Activated T-helper 1 cell treated with anti-CD3 and anti-CD28 coated beads, Interleukin-12 subunit alpha, Interleukin-12 subunit beta, Interleukin-2, Interleukin-4 antibody, amounts not matched to agents 30 ng/mL and 10 ng/mL and 1 ng/mL, durations not matched to agents 14 hours and 24 hours and 36 hours (primary cell): ENCODE results near the gene SHF. TPM values are rescaled to one million over a fixed set of nuclear protein-coding genes. Genes with fewer than 3 reads are reported as not detected.
A peak's percentile ranks its signal among the peaks of the same experiment; 100 is the strongest.

ENCODE experiments used
- DNase-seq: peaks from one replicate; pipeline ENCODE4 v3.0.0; 2021; ENCODE audit warnings: low spot score
- H3K27ac Mint-ChIP-seq: one replicate; pipeline ENCODE4 v1.8.0; 2021; ENCODE audit warnings: mild to moderate bottlenecking, mixed read lengths
- H3K27me3 Mint-ChIP-seq: one replicate; pipeline ENCODE4 v1.8.0; 2022; ENCODE audit warnings: mild to moderate bottlenecking, moderate library complexity, mixed read lengths; ENCODE audit not compliant: insufficient read depth
- H3K36me3 Mint-ChIP-seq: one replicate; pipeline ENCODE4 v1.8.0; 2021; ENCODE audit warnings: low read depth, mixed read lengths
- H3K4me1 Mint-ChIP-seq: one replicate; pipeline ENCODE4 v1.8.0; 2021; ENCODE audit warnings: low read depth, mixed read lengths
- H3K4me3 Mint-ChIP-seq: one replicate; pipeline ENCODE4 v1.8.0; 2021; ENCODE audit warnings: mild to moderate bottlenecking, moderate library complexity, mixed read lengths
- H3K9me3 Mint-ChIP-seq: one replicate; pipeline ENCODE4 v1.8.0; 2021; ENCODE audit warnings: mixed read lengths
- intact Hi-C: fragments of 100-400 bp; cut with micrococcal nuclease; formaldehyde crosslinking; loops from one replicate; pipeline ENCODE4 v1.15.1; 2024
- total RNA-seq: library from RNA; stranded (reverse); gene quantifications from 2 replicates; pipeline ENCODE4 v1.2.3, GENCODE V29; 2022

The SHF gene
- total RNA-seq, 1 donor from 2014 or later = 16.3 TPM

- Mint-ChIP-seq H3K9me3 (no peaks in the 10 kb centered on the region), H3K27me3 (peaks cover 64% of the 10 kb centered on the region), H3K4me1 (peaks cover 19% of the 10 kb centered on the region), H3K36me3 (no peaks in the 10 kb centered on the region), H3K4me3 (no peak overlapping the region), H3K27ac (no peak overlapping the region)
- intact Hi-C loops = no loop called here
- DNase-seq = no peak
These were observed 67.4 kb downstream of the SHF start for GRCh38 chr15:45120081-45120972.

DNA sequence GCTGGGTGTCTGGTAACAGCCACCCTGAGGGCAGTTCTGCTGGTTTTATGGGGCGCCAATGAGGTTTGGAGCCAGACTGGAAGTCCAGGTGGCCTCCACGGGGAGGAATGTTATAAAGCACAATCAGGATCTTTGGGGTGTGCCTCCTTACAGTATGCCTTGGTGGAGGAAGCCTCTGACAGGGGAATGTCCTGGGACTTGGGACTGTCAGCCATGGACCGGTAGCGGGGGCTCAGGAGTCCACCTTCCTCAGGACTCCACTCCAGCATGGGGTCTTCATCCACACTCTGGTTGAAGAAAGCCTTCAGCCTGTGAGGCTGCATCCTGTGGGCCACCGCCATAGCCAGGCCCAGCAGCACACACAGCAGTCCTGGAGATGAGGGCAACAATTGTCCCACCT, 68.8 kb downstream of the SHF start:
- peaks cover 22% of the 10 kb centered on the region for H3K4me1 Mint-ChIP-seq
- no peak for DNase-seq
- intact Hi-C loops = loop anchor here (2.0 to 5.0 kb wide), 2 partner anchors 258 to 338 kb away; partner anchors contain the start of gene GATM
- H3K36me3 Mint-ChIP-seq = peaks cover 1% of the 10 kb centered on the region
- no peak overlapping the region for H3K27ac Mint-ChIP-seq
- H3K27me3 Mint-ChIP-seq = peaks cover 67% of the 10 kb centered on the region
- H3K4me3 Mint-ChIP-seq = no peak overlapping the region
- H3K9me3 Mint-ChIP-seq = no peaks in the 10 kb centered on the region

DNA sequence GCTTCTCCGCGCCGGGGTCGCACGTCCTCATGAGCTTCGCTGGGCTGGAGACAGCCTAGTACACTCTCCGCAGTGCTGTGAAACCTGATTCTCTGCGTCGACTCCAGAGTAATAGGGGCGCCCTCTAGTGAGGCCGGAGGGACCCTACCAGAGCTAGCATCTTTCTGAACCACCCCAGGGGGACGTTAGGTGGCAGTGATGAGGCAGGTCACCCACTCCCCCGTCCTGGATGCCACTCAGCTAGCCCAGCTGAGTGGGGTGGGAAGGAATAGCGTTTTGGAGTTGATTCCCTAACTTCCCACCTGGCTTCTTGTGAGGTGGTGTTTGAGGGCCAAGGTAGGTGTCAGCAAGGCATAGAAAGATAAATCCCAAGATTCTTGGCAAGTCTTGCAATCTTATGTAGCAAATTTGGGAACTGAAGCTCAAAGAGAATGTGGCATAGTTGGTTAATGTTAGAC, 69.6 kb downstream of the SHF start:
- intact Hi-C loops = loop anchor here (2.0 to 5.0 kb wide), 2 partner anchors 259 to 339 kb away; partner anchors contain the start of gene GATM
- peaks cover 3% of the 10 kb centered on the region for H3K36me3 Mint-ChIP-seq
- peaks cover 67% of the 10 kb centered on the region for H3K27me3 Mint-ChIP-seq
- DNase-seq = peak; percentile 75
- H3K4me3 Mint-ChIP-seq = peak overlapping the region; percentile 70
- H3K9me3 Mint-ChIP-seq = no peaks in the 10 kb centered on the region
- H3K27ac Mint-ChIP-seq = peak overlapping the region; percentile 74
- peaks cover 26% of the 10 kb centered on the region for H3K4me1 Mint-ChIP-seq

- Mint-ChIP-seq H3K9me3 (no peaks in the 10 kb centered on the region), H3K4me3 (peak overlapping the region; percentile 70), H3K27me3 (peaks cover 72% of the 10 kb centered on the region), H3K36me3 (peaks cover 3% of the 10 kb centered on the region), H3K27ac (peak overlapping the region; percentile 74), H3K4me1 (peaks cover 26% of the 10 kb centered on the region)
- no peak for DNase-seq
- intact Hi-C loops = loop anchor here (2.0 to 5.0 kb wide), 2 partner anchors 260 to 339 kb away; partner anchors contain the start of gene GATM
These were observed 70.2 kb downstream of the SHF start for GRCh38 chr15:45117308-45118130.

Other genes with a start within 250 kb of the SHF start
- not detected in 2 replicates for gene TERB2, start 231.3 kb downstream of the SHF start, total RNA-seq
- 19.9 and 21.5 TPM in 2 replicates for gene SORD, start 164.8 kb downstream of the SHF start, total RNA-seq
- gene DUOX2, start 73.8 kb downstream of the SHF start, total RNA-seq = not detected in 2 replicates
- gene DUOXA2, start 73.6 kb downstream of the SHF start, total RNA-seq = not detected in 2 replicates
- gene DUOXA1, start 58.1 kb downstream of the SHF start, total RNA-seq = 0.37 TPM in 1 of 2 replicates, not detected in the other
- 0.10 and 0.13 TPM in 2 replicates for gene DUOX1, start 58.0 kb downstream of the SHF start, total RNA-seq
- gene SLC28A2, start 64.3 kb upstream of the SHF start, total RNA-seq = not detected in 2 replicates
- gene GATM, start 190.6 kb upstream of the SHF start, total RNA-seq = 0.86 and 1.0 TPM in 2 replicates